ENCODE data around the gene ADAM15.

Gene ADAM15

DNA sequence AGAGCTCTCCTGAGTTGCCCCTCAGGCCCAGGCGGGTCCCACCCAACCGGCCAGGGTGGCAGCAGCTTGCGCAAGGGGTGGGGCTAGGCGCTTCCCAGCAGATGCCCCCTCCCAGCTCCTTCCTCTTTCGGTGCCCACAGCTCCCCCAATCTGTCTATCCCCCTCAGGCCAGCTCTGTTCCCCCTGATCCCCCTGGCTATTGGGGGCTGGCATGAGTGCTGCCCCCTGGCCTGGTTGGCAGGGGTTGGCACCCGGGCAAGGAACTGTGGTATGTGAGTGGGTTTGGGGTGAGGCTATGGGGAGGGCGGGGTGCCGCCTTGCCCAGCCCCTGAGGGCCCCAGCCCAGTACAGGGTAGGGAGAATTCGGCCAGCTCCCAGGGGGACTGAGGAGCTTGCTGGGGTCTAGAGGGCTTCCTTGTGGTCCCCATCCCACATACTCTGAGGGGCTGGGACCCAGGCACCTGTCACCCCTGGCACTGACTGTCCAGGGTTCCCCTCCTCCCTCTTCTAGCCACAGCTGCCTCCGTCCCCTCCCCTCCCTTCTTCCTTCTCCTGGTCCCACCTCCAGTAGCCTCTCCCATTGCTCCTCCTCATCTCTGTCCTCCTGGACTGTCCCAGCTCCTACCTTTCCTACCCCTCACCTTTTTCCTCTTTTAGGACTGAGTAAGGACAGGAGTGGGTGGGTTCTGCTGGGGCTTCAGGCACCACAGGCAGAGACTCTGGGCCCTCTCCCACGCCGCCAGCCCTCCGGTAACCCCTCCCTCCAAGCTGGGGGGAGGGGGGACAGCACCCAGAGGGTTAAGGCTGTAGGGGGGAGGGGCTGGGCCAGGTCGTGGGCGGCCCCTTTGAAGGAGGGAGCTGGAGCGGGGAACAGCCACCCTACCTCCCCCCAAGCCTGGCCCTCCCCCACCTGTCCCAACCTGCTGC, 42.8 kb upstream of the ADAM15 start:
- TF ChIP-seq, protein P1, sequence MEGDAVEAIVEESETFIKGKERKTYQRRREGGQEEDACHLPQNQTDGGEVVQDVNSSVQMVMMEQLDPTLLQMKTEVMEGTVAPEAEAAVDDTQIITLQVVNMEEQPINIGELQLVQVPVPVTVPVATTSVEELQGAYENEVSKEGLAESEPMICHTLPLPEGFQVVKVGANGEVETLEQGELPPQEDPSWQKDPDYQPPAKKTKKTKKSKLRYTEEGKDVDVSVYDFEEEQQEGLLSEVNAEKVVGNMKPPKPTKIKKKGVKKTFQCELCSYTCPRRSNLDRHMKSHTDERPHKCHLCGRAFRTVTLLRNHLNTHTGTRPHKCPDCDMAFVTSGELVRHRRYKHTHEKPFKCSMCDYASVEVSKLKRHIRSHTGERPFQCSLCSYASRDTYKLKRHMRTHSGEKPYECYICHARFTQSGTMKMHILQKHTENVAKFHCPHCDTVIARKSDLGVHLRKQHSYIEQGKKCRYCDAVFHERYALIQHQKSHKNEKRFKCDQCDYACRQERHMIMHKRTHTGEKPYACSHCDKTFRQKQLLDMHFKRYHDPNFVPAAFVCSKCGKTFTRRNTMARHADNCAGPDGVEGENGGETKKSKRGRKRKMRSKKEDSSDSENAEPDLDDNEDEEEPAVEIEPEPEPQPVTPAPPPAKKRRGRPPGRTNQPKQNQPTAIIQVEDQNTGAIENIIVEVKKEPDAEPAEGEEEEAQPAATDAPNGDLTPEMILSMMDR (IDR thresholded peaks at IDR 0.05; ENCODE audit: low read depth, low read length), result no peak
- H3K4me3 ChIP-seq (ENCODE audit: low read depth, low read length), result no peak overlapping the region
- in situ Hi-C loops (cut with HindIII; ENCODE audit: low sequenced_read_pairs), result no loop called here
- no peak for DNase-seq (ENCODE audit: low read depth, low spot score)

DNA sequence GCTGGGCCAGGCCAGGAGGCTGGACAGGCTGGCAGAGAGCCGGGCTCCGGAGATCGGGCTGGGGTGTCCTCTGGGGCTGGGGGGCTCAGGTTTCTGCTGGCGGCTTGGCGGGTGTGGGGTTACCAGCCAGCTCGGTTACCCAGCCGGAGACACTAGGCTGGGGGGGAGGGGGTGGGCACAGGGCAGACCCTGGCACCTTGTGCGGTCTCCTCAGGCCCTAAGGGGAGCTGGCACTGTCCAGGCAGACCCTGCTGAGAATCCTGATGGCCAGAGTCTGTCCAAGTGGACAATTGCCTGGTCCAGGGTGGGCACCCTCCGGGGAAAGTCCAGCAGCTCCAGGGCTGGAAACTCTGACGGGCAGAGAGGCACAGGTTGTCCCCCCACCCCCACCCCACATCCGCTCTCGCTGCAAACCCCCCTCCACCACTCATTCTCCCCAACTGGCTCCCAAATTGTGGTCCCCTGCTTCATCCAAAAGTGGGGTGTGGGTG, 41.9 kb upstream of the ADAM15 start:
- TF ChIP-seq, protein P1 (IDR thresholded peaks at IDR 0.05; ENCODE audit: low read depth, low read length), result no peak
- no peak for DNase-seq (ENCODE audit: low read depth, low spot score)
- no peak overlapping the region for H3K4me3 ChIP-seq (ENCODE audit: low read depth, low read length)
- in situ Hi-C loops (cut with HindIII; ENCODE audit: low sequenced_read_pairs), result no loop called here

DNA sequence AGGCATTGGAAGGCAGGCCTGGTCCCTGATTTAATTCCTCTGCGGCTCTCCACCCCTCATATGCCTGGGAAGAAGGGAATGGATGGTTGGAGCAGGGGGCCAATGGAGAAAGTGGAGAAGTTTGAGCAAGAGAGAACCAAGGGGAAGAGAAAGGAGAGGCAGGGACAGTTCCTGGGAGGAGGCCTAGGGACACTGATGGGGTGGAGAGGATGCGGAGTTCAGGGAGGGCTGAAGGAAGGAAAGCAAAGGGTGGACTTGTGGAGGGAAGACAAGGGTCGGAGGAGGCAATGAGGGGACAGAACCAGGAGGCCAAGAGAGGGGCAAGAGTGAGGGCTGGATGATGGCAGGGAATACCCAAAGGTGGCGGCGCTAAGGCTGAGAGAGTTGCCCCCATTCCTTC, 41.4 kb upstream of the ADAM15 start:
- in situ Hi-C loops (cut with HindIII; ENCODE audit: low sequenced_read_pairs), result no loop called here
- no peak overlapping the region for H3K4me3 ChIP-seq (ENCODE audit: low read depth, low read length)
- TF ChIP-seq, protein P1 (IDR thresholded peaks at IDR 0.05; ENCODE audit: low read depth, low read length), result no peak
- no peak for DNase-seq (ENCODE audit: low read depth, low spot score)

DNA sequence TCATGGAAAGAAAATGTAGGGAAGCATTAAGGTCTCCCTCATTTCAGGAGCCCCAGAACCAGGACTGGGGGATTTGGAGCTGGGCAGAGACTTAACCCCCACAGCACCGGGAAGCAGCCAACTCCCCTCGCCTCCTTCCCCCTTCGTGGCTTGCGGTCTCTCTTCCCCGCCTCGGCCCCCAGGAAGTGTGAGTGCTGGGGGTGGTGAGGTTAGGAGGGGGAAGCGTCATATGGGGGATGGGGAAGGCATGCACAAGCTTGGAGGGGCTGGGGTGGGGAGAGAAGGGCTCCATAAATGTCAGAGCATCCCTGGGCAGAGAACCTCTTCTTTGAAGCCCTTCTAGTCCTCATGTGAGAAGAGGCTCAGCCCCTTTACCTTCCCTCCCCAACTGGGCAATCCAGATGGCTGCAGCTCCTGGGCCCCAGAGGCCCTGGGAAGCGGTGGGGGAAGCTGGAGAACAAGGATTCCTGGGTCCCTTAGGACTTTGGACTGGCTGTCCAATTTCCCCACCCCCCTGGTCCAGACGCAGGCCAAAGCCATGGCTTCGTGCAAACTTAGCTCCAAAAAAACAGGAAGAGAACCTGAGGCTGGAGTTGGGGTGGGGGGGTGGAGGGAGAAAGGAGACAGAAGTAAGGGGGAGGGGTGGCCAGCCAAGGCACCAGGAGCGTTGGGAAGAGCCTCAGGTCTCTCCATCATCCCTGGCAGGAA, 40.8 kb upstream of the ADAM15 start:
- no peak overlapping the region for H3K4me3 ChIP-seq (ENCODE audit: low read depth, low read length)
- in situ Hi-C loops (cut with HindIII; ENCODE audit: low sequenced_read_pairs), result no loop called here
- no peak for DNase-seq (ENCODE audit: low read depth, low spot score)
- TF ChIP-seq, protein P1 (IDR thresholded peaks at IDR 0.05; ENCODE audit: low read depth, low read length), result no peak

DNA sequence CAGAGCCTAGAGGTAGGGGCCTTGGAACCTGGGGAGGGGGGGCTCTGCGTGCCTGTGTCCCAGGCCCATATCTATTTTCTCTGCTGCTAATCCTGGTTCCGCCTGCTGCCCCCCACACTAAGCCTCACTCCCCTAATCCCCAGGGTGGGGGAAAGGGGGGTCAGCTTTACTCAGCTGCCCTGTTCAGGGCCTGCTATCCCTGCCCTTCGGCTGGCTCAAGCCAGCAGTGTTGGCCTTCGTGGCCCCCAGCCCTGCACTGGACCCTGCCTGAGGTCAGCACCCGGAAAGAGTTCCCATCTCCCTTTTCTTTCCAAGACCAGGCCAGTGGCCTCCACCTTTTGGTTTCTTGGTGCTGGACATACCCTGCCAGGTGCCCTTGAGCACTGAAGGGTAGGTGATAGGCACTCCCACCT, 40.1 kb upstream of the ADAM15 start:
- no peak for DNase-seq (ENCODE audit: low read depth, low spot score)
- in situ Hi-C loops (cut with HindIII; ENCODE audit: low sequenced_read_pairs), result no loop called here
- H3K4me3 ChIP-seq (ENCODE audit: low read depth, low read length), result no peak overlapping the region
- TF ChIP-seq, protein P1 (IDR thresholded peaks at IDR 0.05; ENCODE audit: low read depth, low read length), result no peak

DNA sequence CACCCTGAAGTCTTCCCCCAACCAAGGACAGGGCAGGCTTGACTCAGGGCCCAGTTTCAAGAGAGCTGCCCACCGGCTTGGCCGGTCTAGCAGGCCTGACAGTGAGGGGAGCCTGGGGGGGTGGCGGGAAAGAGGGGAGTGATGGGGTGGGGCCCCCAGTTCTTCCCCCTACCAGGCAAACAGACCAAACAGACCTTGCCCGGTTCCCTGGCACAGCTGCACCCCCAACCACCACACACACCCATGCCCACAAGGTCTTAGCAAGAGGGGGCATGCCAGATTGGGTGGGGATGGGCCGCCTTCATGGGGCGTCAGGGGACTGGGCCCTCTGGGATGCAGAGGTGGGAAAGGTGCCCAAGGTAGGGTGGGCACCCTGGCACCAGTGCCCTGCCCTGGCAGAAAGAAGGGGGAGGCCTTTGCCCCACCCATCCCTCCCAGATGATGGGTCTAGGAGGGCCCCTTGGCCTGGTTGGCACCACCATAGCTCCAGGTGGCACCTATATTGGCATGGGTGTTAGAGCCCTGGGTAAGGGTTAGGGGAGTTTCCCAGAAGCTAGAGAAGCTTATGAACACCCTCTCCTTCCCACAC, 39.6 kb upstream of the ADAM15 start:
- no peak overlapping the region for H3K4me3 ChIP-seq (ENCODE audit: low read depth, low read length)
- TF ChIP-seq, protein P1 (IDR thresholded peaks at IDR 0.05; ENCODE audit: low read depth, low read length), result no peak
- in situ Hi-C loops (cut with HindIII; ENCODE audit: low sequenced_read_pairs), result no loop called here
- no peak for DNase-seq (ENCODE audit: low read depth, low spot score)
